ENCODE results near the gene TPSD1. TPM values are rescaled to one million over a fixed set of nuclear protein-coding genes. Genes with fewer than 3 reads are reported as not detected.

The TPSD1 gene
- polyA plus RNA-seq, 1 donor (not counting 4 experiments of a cell fraction or from before 2014, with no cell fraction given) = not detected

DNA sequence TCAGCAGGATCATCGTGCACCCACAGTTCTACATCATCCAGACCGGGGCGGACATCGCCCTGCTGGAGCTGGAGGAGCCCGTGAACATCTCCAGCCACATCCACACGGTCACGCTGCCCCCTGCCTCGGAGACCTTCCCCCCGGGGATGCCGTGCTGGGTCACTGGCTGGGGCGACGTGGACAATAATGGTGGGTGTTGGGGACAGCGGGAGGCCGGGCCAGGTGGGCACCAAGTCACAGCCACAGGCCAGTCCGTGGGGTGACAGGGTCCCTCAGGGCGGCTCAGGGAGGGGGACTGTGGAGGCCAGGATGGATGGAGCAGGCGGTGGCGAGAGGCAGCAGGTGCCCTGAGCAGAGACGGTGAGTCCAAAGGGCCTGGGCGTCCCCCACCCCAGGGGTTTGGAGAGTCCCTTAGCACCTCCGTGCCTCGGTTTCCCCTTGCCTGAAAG, 1.0 kb downstream of the TPSD1 start:
- no peaks in the 10 kb centered on the region for H3K9me1 ChIP-seq (ENCODE audit: control insufficient read depth, extremely low read depth, insufficient read depth, low read length)
- H3K36me3 ChIP-seq (ENCODE audit: control insufficient read depth in 2 of 2, extremely low read depth in 1 of 2, insufficient read depth in 2 of 2, low read length in 2 of 2) = no peaks in the 10 kb centered on the region
- H2AFZ ChIP-seq (ENCODE audit: control insufficient read depth, low read length) = no peak overlapping the region
- H4K20me1 ChIP-seq (ENCODE audit: control insufficient read depth, extremely low read depth, insufficient read depth, low read length) = no peaks in the 10 kb centered on the region
- peaks cover 31% of the 10 kb centered on the region for H3K27me3 ChIP-seq (ENCODE audit: control insufficient read depth, extremely low read depth, insufficient read depth, low read length)
- no peaks in the 10 kb centered on the region for H3K9me3 ChIP-seq (ENCODE audit: control insufficient read depth, low read depth, low read length)
- TF ChIP-seq EZH2 (IDR thresholded peaks at IDR 0.05; ENCODE audit: low read length) = no peak
- TF ChIP-seq, protein P1, sequence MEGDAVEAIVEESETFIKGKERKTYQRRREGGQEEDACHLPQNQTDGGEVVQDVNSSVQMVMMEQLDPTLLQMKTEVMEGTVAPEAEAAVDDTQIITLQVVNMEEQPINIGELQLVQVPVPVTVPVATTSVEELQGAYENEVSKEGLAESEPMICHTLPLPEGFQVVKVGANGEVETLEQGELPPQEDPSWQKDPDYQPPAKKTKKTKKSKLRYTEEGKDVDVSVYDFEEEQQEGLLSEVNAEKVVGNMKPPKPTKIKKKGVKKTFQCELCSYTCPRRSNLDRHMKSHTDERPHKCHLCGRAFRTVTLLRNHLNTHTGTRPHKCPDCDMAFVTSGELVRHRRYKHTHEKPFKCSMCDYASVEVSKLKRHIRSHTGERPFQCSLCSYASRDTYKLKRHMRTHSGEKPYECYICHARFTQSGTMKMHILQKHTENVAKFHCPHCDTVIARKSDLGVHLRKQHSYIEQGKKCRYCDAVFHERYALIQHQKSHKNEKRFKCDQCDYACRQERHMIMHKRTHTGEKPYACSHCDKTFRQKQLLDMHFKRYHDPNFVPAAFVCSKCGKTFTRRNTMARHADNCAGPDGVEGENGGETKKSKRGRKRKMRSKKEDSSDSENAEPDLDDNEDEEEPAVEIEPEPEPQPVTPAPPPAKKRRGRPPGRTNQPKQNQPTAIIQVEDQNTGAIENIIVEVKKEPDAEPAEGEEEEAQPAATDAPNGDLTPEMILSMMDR (optimal IDR thresholded peaks at IDR 0.05 in 1 of 3, IDR thresholded peaks at IDR 0.05 in 1 of 3, conservative IDR thresholded peaks at IDR 0.05 in 1 of 3; ENCODE audit: extremely low read depth in 1 of 3, insufficient read depth in 2 of 3, low read length in 3 of 3) = no peak
- dilution Hi-C loops (cut with MboI; ENCODE audit: extremely low pct_ligation_motif_present, low sequenced_read_pairs) = no loop called here
- no peak overlapping the region for H3K4me2 ChIP-seq (ENCODE audit: control insufficient read depth, extremely low read depth, insufficient read depth, low read depth, low read length)
- no peak overlapping the region for H3K9ac ChIP-seq (ENCODE audit: control insufficient read depth, extremely low read depth, insufficient read depth, low read length)
- H3K4me1 ChIP-seq (ENCODE audit: control insufficient read depth, extremely low read depth, insufficient read depth, low read length) = no peaks in the 10 kb centered on the region
- no peak for DNase-seq (ENCODE audit: low read depth, low spot score)
- H3K79me2 ChIP-seq (ENCODE audit: control insufficient read depth, insufficient read depth, low read length) = no peaks in the 10 kb centered on the region
- no peak for FAIRE-seq
- no peak overlapping the region for H3K27ac ChIP-seq (ENCODE audit: control insufficient read depth, insufficient read depth, low read length)
- no peak overlapping the region for H3K4me3 ChIP-seq (ENCODE audit: control insufficient read depth in 2 of 3, extremely low read depth in 1 of 3, insufficient read depth in 2 of 3, low read depth in 1 of 3, low read length in 3 of 3)

DNA sequence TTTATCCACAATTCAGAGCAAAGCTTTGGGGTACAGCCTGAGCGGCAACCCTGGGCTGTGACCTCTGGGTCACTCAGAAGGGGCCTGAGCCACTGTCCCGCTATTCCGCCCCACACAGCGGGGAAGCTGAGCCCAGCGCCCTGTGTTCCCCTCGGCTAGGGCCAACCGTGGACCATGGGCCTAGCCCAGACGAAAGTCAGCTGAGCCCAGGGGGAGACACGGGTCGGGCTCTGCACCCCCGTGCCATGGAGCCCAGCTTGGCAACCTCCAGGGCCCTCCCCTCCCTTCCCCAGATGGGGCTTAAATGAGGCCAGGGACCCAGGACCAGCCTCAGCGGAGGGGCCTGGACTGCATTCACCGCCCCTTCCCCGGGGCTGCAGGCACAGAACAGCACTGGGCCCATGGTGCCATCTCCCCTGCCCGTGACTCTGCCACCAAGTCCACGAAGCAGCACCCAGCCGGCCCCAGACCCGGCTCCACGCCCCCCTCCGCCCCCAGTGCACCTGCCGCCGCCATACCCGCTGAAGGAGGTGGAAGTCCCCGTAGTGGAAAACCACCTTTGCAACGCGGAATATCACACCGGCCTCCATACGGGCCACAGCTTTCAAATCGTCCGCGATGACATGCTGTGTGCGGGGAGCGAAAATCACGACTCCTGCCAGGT, 1.8 kb downstream of the TPSD1 start:
- no peaks in the 10 kb centered on the region for H3K9me3 ChIP-seq (ENCODE audit: control insufficient read depth, low read depth, low read length)
- no peak for TF ChIP-seq EZH2 (IDR thresholded peaks at IDR 0.05; ENCODE audit: low read length)
- TF ChIP-seq, protein P1 (optimal IDR thresholded peaks at IDR 0.05 in 1 of 3, IDR thresholded peaks at IDR 0.05 in 1 of 3, conservative IDR thresholded peaks at IDR 0.05 in 1 of 3; ENCODE audit: extremely low read depth in 1 of 3, insufficient read depth in 2 of 3, low read length in 3 of 3) = no peak
- H4K20me1 ChIP-seq (ENCODE audit: control insufficient read depth, extremely low read depth, insufficient read depth, low read length) = no peaks in the 10 kb centered on the region
- H3K4me2 ChIP-seq (ENCODE audit: control insufficient read depth, extremely low read depth, insufficient read depth, low read depth, low read length) = no peak overlapping the region
- no peaks in the 10 kb centered on the region for H3K36me3 ChIP-seq (ENCODE audit: control insufficient read depth in 2 of 2, extremely low read depth in 1 of 2, insufficient read depth in 2 of 2, low read length in 2 of 2)
- dilution Hi-C loops (cut with MboI; ENCODE audit: extremely low pct_ligation_motif_present, low sequenced_read_pairs) = no loop called here
- peaks cover 39% of the 10 kb centered on the region for H3K27me3 ChIP-seq (ENCODE audit: control insufficient read depth, extremely low read depth, insufficient read depth, low read length)
- no peaks in the 10 kb centered on the region for H3K9me1 ChIP-seq (ENCODE audit: control insufficient read depth, extremely low read depth, insufficient read depth, low read length)
- H3K79me2 ChIP-seq (ENCODE audit: control insufficient read depth, insufficient read depth, low read length) = no peaks in the 10 kb centered on the region
- H3K9ac ChIP-seq (ENCODE audit: control insufficient read depth, extremely low read depth, insufficient read depth, low read length) = no peak overlapping the region
- FAIRE-seq (no peak), DNase-seq (ENCODE audit: low read depth, low spot score) (no peak)
- no peak overlapping the region for H3K27ac ChIP-seq (ENCODE audit: control insufficient read depth, insufficient read depth, low read length)
- no peak overlapping the region for H3K4me3 ChIP-seq (ENCODE audit: control insufficient read depth in 2 of 3, extremely low read depth in 1 of 3, insufficient read depth in 2 of 3, low read depth in 1 of 3, low read length in 3 of 3)
- H2AFZ ChIP-seq (ENCODE audit: control insufficient read depth, low read length) = no peak overlapping the region
- H3K4me1 ChIP-seq (ENCODE audit: control insufficient read depth, extremely low read depth, insufficient read depth, low read length) = no peaks in the 10 kb centered on the region
